Measurements from ENCODE around the gene MMUT.

MMUT gene

GRCh38 chr6:49463612-49463967 is 537 bp upstream of the MMUT start:
- TF ChIP-seq, protein P1, sequence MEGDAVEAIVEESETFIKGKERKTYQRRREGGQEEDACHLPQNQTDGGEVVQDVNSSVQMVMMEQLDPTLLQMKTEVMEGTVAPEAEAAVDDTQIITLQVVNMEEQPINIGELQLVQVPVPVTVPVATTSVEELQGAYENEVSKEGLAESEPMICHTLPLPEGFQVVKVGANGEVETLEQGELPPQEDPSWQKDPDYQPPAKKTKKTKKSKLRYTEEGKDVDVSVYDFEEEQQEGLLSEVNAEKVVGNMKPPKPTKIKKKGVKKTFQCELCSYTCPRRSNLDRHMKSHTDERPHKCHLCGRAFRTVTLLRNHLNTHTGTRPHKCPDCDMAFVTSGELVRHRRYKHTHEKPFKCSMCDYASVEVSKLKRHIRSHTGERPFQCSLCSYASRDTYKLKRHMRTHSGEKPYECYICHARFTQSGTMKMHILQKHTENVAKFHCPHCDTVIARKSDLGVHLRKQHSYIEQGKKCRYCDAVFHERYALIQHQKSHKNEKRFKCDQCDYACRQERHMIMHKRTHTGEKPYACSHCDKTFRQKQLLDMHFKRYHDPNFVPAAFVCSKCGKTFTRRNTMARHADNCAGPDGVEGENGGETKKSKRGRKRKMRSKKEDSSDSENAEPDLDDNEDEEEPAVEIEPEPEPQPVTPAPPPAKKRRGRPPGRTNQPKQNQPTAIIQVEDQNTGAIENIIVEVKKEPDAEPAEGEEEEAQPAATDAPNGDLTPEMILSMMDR (IDR thresholded peaks at IDR 0.05; ENCODE audit: extremely low read depth, insufficient read depth, missing control alignments), result no peak
- in situ Hi-C loops (cut with MboI; ENCODE audit: low pct_unique_long_range_greater_than_20kb, low sequenced_read_pairs, unreplicated experiment), result no loop called here
- DNase-seq (ENCODE audit: low spot score), result no peak

DNA sequence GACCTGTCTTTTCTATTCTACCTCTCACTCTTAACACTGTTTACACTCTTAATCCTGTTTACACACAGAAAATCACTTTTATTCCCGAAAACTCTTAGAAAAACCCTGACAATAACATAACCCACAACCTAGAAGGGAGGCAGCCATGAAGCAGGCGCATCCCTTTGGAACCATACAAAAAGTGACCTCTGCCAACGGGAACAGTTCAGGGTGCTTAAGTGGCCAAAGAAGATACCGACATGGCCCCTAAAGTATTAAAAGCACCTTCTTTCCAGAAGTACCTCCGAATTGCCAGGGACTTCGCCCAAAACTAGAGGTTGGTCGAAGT is 490 bp downstream of the MMUT start:
- TF ChIP-seq, protein P1 (IDR thresholded peaks at IDR 0.05; ENCODE audit: extremely low read depth, insufficient read depth, missing control alignments), result no peak
- in situ Hi-C loops (cut with MboI; ENCODE audit: low pct_unique_long_range_greater_than_20kb, low sequenced_read_pairs, unreplicated experiment), result no loop called here
- no peak for DNase-seq (ENCODE audit: low spot score)

- in situ Hi-C loops (cut with MboI; ENCODE audit: low pct_unique_long_range_greater_than_20kb, low sequenced_read_pairs, unreplicated experiment), result no loop called here
- no peak for DNase-seq (ENCODE audit: low spot score)
- TF ChIP-seq, protein P1 (IDR thresholded peaks at IDR 0.05; ENCODE audit: extremely low read depth, insufficient read depth, missing control alignments), result no peak
Observed at GRCh38 chr6:49462071-49462470, 982 bp downstream of the MMUT start.

DNA sequence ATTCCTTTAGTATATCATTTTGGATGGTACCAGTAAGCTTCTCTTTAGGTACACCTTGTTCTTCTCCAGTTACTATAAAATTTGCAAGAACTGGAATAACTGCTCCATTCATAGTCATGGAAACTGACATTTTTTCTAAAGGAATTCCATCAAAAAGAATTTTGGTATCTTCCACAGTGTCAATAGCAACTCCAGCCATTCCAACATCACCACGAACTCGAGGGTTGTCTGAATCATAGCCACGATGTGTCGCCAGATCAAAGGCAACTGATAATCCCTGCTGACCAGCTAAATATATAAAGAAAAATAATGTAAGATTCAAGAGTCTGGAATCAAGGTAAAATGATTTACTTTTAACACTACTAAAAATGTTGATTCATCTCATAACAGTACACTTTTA is 5.3 kb downstream of the MMUT start:
- DNase-seq (ENCODE audit: low spot score), result no peak
- TF ChIP-seq, protein P1 (IDR thresholded peaks at IDR 0.05; ENCODE audit: extremely low read depth, insufficient read depth, missing control alignments), result no peak
- in situ Hi-C loops (cut with MboI; ENCODE audit: low pct_unique_long_range_greater_than_20kb, low sequenced_read_pairs, unreplicated experiment), result no loop called here

DNA sequence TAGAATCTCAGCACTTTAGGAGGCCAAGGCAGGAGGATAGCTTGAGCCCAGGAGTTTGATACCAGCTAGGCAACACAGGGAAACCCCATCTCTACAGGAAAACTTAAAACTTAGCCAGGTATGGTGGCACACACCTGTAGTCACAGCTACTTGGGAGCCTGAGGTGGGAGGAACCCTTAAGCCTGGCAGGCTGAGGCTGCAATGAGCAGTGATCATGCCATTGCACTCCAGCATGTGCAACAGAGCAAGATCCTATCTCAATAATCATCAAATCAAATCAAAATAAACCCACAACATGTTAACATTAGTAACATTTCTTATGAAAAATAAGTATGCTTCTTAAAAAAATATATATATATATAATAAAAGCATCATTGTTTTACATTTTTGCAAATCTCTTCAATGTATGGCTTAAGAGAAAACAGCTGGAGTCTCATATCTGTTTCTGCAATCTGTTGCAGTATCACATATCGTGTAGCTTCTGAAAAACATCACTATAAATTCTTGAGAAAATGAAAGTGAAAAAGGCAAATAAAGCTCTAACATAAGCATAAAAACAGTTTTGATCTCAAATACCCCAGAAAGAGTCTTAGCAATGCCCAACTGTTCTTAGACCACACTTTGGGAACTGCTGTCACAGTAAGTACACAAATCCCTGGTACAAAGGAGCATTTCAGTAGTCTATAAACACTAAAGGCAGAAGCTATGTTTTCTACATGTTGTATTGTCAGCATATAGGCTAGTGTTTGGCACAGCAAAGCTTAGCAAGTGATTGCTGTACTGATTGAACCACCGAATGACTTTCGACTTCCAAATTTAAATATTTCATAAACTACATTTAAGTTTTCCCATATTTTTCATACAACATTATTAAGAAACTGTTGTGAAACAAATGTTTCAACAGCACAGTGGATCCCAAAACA is 8.0 kb downstream of the MMUT start:
- TF ChIP-seq, protein P1 (IDR thresholded peaks at IDR 0.05; ENCODE audit: extremely low read depth, insufficient read depth, missing control alignments), result no peak
- in situ Hi-C loops (cut with MboI; ENCODE audit: low pct_unique_long_range_greater_than_20kb, low sequenced_read_pairs, unreplicated experiment), result no loop called here
- DNase-seq (ENCODE audit: low spot score), result no peak

- in situ Hi-C loops (cut with MboI; ENCODE audit: low pct_unique_long_range_greater_than_20kb, low sequenced_read_pairs, unreplicated experiment), result no loop called here
- no peak for DNase-seq (ENCODE audit: low spot score)
- TF ChIP-seq, protein P1 (IDR thresholded peaks at IDR 0.05; ENCODE audit: extremely low read depth, insufficient read depth, missing control alignments), result no peak
Observed at GRCh38 chr6:49453221-49453620, 9.8 kb downstream of the MMUT start.
